Mesodermal cell (in vitro differentiated cells): ENCODE measurements around the gene SPATA6L.
"Not testable (repeated sequence)": the region's sequence is repeated elsewhere in the genome, so short reads cannot be mapped to it uniquely, and the experiment has no call there.

ENCODE experiments used
- H3K27ac ChIP-seq: 2 replicates; pipeline ENCODE4 v1.7.0; 2013; ENCODE audit warnings: mild to moderate bottlenecking, low read depth, low read length, moderate library complexity; ENCODE audit not compliant: severe bottlenecking
- H3K36me3 ChIP-seq: 2 replicates; pipeline ENCODE4 v1.7.1; 2013; ENCODE audit warnings: mild to moderate bottlenecking, low read length, moderate library complexity; ENCODE audit not compliant: control insufficient read depth, insufficient read depth
- H3K4me1 ChIP-seq: one replicate; pipeline ENCODE4 v1.7.1; 2013; ENCODE audit warnings: mild to moderate bottlenecking, low read length; ENCODE audit not compliant: insufficient read depth, control insufficient read depth, poor library complexity, severe bottlenecking
- H3K4me3 ChIP-seq: 2 replicates; pipeline ENCODE4 v1.7.0; 2013; ENCODE audit warnings: low read length, control low read depth, mild to moderate bottlenecking; ENCODE audit not compliant: insufficient read depth, poor library complexity, severe bottlenecking; ENCODE audit errors: extremely low read depth
- H3K9me3 ChIP-seq: 2 replicates; pipeline ENCODE4 v1.7.1; 2013; ENCODE audit warnings: mild to moderate bottlenecking, low read length, moderate library complexity; ENCODE audit not compliant: control insufficient read depth
- WGBS, 2 experiments: methylation state at CpG; one replicate each; pipeline ENCODE4 v1.1.5; 2013; ENCODE audit warnings: missing lambda C conversion rate in 2 of 2; ENCODE audit not compliant: insufficient coverage in 2 of 2; 5-methylcytosine and 5-hydroxymethylcytosine counted together

SPATA6L gene

DNA sequence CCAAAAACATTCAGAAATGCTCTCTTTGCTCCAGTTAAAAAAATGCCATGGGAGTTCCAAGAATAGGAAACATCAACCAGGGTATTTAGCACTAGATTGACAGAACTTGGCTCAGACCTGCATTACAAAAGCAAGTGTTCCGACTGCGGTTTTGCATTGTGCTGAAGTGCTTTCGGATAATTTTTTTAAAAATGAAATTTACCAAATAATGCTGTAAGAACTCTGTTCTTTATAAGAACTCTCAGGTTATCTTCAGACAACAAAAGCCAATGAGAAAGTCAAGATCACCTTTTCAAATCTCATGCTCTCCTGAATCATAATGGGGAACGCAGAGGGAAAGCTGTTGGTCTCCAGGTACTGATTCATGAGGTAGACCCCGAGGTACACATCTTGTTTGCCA lies 4.7 kb downstream of the SPATA6L start:
- Histone ChIP-seq H3K4me3 (peak overlapping the region; percentile 70), H3K9me3 (no peaks in the 10 kb centered on the region), H3K4me1 (peaks cover 24% of the 10 kb centered on the region), H3K36me3 (no peaks in the 10 kb centered on the region), H3K27ac (peak overlapping the region; percentile 29)
- 31 to 32% methylated on average over 2 to 4 of the region's 5 CpGs for WGBS, 2 experiments

DNA sequence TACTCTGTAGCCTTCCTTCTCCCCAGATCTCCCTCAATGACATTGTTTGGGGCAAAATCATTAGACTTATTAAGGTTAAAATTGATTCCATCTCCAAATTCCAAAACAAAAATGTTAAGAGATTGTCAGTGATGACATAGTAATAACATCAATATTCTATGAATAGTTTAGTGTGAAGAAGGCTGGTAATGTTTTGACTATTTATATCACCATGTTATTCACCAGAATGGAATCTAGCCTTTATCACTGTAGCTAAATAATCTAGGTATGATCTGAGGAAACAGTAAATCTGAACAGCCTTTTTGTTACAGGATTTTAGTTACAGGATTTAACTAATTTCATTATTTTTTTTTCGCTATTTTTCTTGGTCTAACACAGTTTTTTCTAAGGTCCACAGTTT lies 5.1 kb downstream of the SPATA6L start:
- Histone ChIP-seq H3K36me3 (no peaks in the 10 kb centered on the region), H3K9me3 (no peaks in the 10 kb centered on the region), H3K27ac (peak overlapping the region; percentile 29), H3K4me1 (peaks cover 24% of the 10 kb centered on the region), H3K4me3 (no peak overlapping the region)
- WGBS, 2 experiments, result 100% methylated on average over 1 of the region's 1 CpG; no CpG with 5 or more reads in 1 of the 2 experiments

DNA sequence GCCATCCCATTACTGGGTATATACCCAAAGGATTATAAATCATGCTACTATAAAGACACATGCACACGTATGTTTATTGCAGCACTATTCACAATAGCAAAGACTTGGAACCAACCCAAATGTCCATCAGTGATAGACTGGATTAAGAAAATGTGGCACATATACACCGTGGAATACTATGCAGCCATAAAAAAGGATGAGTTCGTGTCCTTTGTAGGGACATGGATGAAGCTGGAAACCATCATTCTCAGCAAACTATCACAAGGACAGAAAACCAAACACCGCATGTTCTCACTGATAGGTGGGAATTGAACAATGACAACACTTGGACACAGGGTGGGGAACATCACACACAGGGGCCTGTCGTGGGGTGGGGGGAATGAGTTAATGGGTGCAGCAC lies 5.6 kb downstream of the SPATA6L start:
- not testable (repeated sequence) for H3K36me3 ChIP-seq, H3K9me3 ChIP-seq, H3K27ac ChIP-seq, H3K4me3 ChIP-seq
- WGBS, 2 experiments, result no CpG with 5 or more reads among the region's 5 CpGs
- peaks cover 23% of the 10 kb centered on the region for H3K4me1 ChIP-seq

DNA sequence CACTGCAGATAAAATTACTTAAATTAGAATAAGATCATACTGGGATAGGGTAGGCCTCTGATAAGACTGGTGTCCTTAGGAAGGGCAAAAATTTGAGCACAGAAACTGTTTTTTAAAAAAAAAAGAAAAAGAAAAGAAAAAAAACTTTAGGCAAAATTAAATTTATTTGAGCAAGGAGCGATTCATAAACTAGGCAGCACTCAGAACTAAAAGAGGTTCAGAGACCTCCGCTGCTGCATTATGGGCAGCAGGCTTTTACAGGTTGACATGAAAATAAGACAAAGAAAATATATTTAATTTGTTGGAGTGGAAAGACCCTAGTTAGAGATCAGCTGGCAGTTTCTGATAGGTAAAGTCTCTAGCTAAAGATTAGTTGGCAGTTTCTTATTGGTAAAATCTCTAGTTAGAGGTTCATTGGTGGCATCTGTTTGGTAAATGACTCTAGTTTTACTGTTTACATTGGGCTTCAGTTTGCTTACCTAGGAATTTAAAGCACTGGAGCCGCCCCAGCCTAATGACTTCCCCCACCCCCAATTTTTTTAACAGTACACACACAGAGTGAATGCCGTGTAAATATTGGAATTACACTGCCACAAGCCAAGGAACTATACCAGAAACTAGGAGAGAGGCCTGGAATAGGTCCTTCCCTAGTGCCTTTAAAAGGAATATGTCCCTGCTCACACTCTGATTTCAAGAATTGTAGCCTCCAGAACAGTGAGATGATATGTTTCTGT lies 8.7 kb downstream of the SPATA6L start:
- Histone ChIP-seq H3K4me1 (peaks cover 6% of the 10 kb centered on the region), H3K36me3 (no peaks in the 10 kb centered on the region)
- WGBS, 2 experiments, result 90 to 100% methylated on average over 3 to 4 of the region's 4 CpGs

DNA sequence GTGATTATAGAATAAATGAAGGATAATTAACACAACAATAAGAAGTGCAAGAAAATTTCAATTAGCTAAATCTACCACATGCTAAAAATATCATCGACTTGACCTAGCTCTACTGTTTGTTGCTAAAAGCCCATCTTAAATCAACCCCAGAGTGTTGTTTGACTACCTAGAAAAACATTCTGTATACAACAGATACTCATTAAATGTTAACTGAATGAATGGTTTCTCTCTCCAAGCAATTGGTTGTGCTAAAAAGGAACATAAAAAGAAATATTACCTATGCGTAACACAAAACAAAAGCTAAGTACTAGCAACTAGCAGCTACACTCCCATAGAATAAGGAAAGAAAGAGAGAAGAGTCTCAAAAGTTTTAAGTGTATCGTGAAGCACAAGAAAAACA lies 9.7 kb downstream of the SPATA6L start:
- Histone ChIP-seq H3K27ac (no peak overlapping the region), H3K4me3 (no peak overlapping the region), H3K9me3 (no peaks in the 10 kb centered on the region), H3K4me1 (peaks cover 3% of the 10 kb centered on the region), H3K36me3 (no peaks in the 10 kb centered on the region)
- 100% methylated on average over 1 of the region's 3 CpGs for WGBS, 2 experiments

More for the DNA sequence above, 8.7 kb downstream of the SPATA6L start:
- no peak overlapping the region for H3K27ac ChIP-seq
- no peak overlapping the region for H3K4me3 ChIP-seq
- H3K9me3 ChIP-seq, result no peaks in the 10 kb centered on the region

DNA sequence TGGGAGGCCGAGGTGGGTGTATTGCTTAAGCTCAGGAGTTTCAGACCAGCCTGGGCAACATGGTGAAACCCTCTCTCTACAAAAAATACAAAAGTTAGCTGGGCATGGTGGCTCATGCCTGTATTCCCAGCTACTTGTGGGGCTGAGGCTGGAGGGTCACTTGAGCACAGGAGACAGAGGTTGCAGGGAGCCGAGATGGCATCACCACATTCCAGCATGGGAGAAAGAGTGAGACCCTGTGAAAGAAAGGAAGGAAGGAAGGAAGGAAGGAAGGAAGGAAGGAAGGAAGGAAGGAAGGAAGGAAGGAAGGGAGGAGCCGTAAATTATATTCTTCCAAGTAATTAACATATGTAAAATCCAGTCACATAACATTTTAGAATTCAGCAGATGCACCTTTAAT lies 10.1 kb downstream of the SPATA6L start:
- H3K27ac ChIP-seq, H3K36me3 ChIP-seq, H3K9me3 ChIP-seq, H3K4me3 ChIP-seq, H3K4me1 ChIP-seq: not testable (repeated sequence)
- WGBS, 2 experiments, result 83 to 88% methylated on average over 1 of the region's 3 CpGs

DNA sequence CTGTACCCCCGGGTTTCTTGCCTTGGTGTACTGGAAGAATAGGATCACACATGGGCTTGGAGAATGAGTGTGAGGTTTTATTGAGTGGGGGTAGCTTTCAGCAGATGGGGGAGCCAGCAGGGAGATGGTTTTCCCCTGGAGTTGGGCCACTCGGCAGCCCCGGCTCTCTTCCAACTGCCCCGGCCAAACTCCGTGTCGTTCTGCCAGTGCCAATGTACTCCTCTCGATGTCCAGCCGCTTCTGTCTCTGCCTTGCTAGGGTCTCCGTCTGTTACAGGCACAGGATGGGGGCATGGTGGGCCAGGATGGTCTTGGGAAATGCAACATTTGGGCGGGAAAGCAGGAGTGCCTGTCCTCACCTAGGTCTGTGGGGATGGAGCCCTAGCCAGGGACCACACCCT lies 11.7 kb downstream of the SPATA6L start:
- no peak overlapping the region for H3K27ac ChIP-seq
- H3K9me3 ChIP-seq, result no peaks in the 10 kb centered on the region
- no peaks in the 10 kb centered on the region for H3K36me3 ChIP-seq
- no peaks in the 10 kb centered on the region for H3K4me1 ChIP-seq
- H3K4me3 ChIP-seq, result no peak overlapping the region
- WGBS, 2 experiments, result 70 to 71% methylated on average over 9 to 10 of the region's 10 CpGs

DNA sequence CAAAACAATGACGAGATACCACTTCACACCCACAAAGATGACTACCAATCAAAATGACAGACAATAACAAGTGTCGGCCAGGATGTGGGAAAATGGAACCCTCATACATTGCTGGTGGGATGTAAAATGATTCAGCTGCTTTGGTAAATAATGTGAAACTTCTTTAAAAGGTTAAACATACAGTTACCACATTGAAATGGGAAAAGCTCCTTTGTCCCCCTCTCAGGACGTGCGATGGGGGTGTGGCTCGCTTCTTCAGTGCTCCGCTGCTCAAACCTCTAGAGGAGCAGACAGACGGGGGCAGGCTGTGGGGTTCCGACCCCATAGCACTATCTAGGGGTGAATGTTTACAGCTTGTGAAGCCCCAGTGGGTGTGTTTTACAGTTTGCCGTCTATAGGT lies 12.2 kb downstream of the SPATA6L start:
- Histone ChIP-seq H3K36me3 (no peaks in the 10 kb centered on the region), H3K9me3 (no peaks in the 10 kb centered on the region), H3K27ac (no peak overlapping the region), H3K4me3 (no peak overlapping the region), H3K4me1 (no peaks in the 10 kb centered on the region)
- WGBS, 2 experiments, result 93 to 98% methylated on average over 5 to 6 of the region's 9 CpGs

DNA sequence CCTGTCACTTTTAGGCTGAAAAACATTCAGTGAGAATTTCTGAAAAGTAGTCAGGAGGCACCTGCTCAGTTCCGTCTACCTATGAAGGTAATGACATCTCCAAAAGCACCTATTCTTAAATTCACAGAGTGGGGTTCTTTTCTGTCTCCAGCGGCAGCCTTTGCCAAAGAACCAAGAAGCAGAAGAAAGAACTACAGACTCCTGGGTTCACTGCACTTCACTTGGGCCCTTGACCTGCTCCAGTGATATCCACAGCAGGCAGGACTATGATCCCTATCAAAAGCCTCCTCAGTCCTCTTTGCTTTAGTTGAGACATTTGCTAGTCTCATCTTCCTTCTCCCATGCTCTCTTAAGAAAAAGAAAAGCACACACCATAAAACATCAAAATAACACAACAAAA lies 23.9 kb downstream of the SPATA6L start:
- Histone ChIP-seq H3K36me3 (no peaks in the 10 kb centered on the region), H3K27ac (no peak overlapping the region), H3K4me3 (no peak overlapping the region), H3K4me1 (no peaks in the 10 kb centered on the region), H3K9me3 (no peaks in the 10 kb centered on the region)
- 70 to 96% methylated on average over 2 of the region's 2 CpGs for WGBS, 2 experiments

DNA sequence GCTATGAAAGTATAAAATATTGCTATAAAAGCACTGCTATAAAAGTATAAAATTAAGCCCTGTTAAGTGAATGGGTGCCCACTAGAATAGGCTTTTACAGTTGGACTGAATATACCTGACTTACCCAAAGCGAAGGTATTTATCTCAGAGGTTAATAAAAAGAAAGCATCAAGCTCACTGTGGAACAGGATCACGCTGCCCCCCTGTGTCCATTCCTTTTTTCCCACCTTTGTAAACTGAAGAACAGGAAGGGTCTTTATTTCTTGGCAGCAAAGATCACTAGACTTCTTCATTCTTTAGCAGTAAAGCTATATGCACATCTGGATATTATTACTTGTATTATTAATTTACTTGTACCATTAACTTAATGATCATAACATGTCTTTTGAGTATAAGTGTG lies 26.3 kb downstream of the SPATA6L start:
- no peaks in the 10 kb centered on the region for H3K36me3 ChIP-seq
- H3K4me1 ChIP-seq, result no peaks in the 10 kb centered on the region
- no peak overlapping the region for H3K27ac ChIP-seq
- 100% methylated on average over 1 of the region's 2 CpGs; no CpG with 5 or more reads in 1 of the 2 experiments for WGBS, 2 experiments
- no peak overlapping the region for H3K4me3 ChIP-seq
- H3K9me3 ChIP-seq, result no peaks in the 10 kb centered on the region

DNA sequence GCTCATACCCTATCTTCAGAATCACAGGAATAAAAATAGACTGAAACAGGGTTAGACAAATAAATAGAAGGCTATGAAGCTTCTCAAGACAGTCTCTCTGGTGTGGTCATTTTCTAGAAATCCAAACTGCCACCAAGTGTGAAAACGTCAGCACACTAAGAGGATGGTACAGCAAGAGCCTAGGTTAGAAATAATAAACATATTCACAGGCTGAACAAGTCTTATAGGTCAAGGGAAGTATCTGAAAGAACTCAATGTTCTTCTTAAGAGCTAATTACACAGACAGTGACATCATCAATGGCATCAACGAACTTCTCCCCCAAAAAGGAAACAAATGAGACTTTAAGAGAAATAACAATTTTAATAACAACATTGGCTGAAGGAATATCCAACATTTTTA lies 26.9 kb downstream of the SPATA6L start:
- Histone ChIP-seq H3K27ac (no peak overlapping the region), H3K4me3 (no peak overlapping the region), H3K36me3 (no peaks in the 10 kb centered on the region), H3K9me3 (no peaks in the 10 kb centered on the region), H3K4me1 (no peaks in the 10 kb centered on the region)
- WGBS, 2 experiments, result 40% methylated on average over 1 of the region's 2 CpGs; no CpG with 5 or more reads in 1 of the 2 experiments
